Fibroblast of upper back skin (primary cell): ENCODE data around the gene HAUS1.
"Not testable (repeated sequence)": the region's sequence is repeated elsewhere in the genome, so short reads cannot be mapped to it uniquely, and the experiment has no call there.

Experiments
- DNase-seq: peaks from one replicate; pipeline ENCODE4 v3.0.0-alpha.2; 2013

HAUS1 gene, protein sequence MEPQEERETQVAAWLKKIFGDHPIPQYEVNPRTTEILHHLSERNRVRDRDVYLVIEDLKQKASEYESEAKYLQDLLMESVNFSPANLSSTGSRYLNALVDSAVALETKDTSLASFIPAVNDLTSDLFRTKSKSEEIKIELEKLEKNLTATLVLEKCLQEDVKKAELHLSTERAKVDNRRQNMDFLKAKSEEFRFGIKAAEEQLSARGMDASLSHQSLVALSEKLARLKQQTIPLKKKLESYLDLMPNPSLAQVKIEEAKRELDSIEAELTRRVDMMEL

DNA sequence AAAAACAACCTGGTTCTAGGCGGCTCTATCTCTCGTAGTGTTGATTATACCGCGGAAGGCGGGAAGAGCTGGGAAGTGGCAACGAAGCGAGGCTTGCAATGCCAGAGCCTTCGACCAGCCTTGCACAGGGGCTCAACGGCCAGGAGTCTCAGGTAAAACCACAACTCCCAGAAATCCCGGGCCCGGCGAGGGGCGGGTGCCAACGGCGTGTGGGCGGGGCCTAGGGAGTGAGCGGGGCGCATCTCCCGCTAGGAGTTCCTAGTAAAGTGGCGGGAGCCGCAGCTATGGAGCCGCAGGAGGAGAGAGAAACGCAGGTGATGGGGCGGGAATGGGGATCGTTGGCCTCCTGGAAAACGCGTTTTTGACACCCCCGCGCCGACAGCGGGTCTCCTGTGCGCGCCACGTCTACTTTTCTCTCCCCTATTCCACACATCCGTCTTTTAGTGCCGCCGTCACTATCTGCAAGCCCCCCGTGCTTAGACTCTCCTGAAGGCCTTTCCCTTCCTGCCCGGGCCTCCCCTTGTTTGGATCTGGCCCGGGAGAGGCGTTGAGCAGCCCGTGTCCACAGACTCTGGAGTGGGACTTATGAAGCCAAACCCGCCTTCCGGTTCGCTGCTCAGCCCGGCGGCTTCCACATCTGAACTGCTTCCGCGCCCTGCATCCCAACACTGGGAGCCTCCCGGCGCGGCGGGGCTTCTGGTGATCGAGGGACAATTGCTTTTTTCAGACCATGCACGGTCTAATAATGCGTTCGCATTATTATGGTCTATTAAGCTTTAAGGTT lies at the start of gene HAUS1:
HAUS1 (plus strand) TSS at position 258 of the 784 bp plus-strand sequence; CDS start at position 285, 27 bp downstream.
- peak; percentile 85 for DNase-seq

DNA sequence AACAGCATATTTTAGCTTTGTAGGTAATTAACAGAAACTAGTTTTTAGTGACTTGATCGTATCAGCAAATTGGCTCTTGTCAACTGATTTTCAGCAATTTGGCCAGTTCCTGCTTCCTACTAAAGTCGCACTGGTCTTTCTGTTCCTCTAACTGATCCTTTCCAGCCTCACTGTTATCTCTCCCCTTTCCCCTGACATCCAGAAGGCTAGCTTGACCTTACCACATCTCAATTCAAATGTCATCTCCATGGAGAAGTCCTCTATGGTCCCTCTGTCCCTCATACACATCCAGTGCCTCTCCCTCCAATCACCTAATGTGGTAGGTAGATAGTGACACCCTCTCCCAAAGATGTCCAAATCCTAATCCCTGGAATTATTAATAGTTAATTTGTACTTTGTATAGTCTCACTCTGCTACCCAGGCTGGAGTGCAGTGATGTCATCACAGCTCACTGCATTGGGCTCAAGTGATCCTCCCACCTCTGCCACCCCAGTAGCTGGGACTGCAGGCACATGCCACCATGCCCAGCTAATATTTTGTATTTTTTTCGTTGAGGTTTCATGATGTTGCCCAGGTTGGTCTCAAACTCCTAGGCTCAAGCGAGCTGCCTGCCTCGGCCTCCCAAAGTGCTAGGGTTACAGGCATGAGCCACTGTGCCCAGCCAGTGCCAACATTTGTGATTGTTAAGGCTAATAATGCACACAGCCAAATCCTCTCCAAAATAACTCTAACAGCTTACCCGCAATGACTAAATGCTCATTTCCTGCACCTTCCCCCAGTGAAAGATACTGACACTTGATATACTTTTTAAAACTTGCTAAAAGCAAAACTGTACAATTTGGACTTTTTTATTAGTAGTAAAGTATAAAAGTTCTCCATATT lies 49.0 kb upstream of the HAUS1 start:
- no peak for DNase-seq

DNA sequence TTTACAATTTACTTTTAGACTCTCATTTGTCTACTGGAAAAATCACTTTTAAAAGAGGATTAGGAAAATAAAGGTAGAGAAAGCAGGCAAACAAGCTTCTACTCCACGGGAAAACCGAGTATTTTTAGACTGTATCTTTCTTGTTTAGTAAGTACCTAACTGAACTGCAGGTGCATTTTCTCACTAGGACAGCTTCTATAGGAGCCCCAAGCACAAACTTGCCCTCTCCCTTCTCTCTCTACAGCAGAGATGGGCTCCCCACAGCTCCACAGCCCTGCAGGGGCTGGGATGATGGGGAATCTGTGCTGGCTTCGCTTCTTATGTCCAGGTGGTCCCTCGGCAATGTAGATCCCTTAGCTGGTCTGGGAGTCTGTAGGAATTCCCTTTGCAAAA lies 48.4 kb upstream of the HAUS1 start:
- no peak for DNase-seq

DNA sequence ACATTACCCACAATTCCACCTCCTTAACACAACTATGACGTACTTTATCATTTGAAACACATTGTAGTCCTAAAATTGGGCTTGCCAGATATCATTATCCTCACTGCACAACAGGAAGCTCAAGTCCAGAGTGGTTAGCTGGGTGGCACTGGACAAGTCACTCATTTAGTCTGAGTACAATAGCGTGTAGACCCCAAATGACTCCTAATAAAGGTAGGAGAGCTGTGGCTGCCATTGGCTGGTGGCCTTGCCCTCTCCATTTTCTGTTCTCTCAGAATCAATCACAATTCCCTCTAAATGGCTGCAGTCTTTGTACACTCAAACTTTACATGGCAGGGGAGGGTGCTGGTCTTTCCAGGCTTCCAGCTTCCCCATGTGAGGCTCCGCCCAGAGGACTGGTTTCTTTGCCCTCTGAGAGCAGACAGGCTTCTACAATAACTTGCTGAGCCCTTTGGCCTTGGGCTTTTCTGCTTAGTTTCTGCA lies 43.8 kb upstream of the HAUS1 start:
- DNase-seq, result no peak

DNA sequence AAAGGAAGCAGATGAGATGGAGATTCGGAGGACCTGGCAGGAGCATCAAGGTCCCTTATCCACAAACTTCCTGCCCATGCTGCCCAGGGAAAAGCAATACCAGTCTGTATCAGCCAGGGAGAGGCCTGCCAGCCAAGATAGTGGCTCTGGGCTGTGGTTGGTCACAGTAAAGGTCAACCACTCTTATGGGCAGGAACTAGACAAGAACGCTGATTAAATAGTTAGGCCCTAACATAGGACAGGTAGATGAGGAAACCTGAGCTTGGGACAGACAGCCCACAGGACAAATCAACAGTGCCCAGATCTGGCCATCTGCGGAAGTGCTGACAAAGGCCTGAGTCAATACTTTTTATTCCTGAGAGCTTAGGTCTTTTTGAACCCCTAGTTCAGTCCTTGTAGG lies 42.8 kb upstream of the HAUS1 start:
- no peak for DNase-seq

DNA sequence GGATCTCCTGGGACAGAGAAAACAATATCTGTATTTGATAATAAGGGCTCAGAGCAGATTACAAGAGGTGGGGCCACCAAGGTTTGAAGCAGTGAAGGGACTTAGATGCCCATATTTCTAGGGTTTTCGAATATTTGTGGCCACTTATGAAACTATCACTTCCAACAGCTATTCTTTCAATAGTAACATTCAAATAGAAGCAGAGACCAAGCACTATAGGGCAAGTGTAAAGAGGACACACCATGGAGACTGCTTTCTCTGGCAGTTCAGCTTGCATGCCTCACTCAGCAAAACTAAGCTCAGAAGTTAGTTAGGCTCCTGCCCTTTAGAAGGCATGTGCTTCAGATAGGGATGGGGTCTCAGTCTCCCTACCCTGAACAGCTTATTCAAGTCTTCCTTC lies 42.4 kb upstream of the HAUS1 start:
- no peak for DNase-seq

DNA sequence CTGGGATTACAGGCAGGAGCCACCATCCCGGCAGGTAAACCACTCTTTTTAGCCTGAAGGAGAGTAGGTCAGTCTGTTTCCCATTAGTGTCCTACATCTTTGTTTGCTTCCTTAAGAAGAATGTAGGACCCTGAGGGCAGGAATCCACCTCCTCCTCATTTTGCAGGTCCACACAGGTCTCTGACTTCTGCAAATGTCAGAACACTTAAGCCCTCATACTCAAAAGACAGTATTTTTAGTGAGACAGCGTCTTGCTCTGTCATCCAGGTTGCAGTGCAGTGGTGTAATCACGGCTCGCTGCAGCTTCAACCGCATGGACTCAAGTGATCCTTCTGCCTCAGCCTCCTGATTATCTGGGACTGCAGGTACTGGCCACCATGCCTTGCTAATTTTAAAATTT lies 41.4 kb upstream of the HAUS1 start:
- no peak for DNase-seq

DNA sequence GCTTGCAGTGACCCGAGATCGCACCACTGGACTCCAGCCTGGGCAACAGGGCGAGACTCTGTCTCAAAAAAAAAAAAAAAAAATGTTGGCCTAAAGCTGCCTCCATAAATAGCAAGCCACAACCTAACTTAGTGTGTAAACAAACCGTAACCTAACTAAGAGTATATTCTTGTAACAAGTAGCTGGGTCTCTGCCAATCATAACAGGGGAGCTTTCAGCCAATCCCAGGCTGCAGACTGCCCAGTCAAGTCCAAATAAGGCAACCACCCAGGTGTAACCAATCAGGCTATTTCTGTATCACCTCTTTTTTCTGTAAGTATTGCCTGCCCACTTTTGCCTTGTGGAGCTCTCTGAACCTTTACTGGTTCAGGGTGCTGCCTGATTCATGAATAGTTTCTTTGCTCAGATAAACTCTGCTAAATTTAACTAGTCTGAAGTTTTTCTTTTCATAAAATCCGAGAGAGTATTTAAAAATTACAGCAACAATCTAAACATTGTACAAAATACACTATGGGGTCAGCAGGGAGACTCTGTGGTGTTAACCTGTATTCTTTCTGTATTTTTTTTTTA lies 36.7 kb upstream of the HAUS1 start:
- no peak for DNase-seq

DNA sequence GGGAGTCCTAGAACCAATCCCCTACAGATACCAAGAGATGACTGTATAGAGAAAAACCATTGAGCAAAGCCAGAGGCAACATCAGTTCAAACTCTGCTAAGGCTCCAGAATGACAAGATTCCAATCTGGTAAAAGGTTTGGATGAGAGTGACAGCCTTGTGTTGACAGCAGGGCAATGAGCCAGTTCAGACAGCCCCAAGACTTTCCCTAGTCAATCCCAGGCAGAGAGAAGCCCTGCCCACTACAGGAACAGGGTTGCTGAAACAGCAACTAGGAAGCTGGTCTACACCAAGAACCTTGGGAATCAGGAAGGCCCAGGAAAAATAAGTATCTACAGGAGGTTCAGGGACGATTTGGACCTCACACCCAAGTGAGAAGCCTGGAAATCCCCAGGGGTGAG lies 35.4 kb upstream of the HAUS1 start:
- DNase-seq, result no peak

DNA sequence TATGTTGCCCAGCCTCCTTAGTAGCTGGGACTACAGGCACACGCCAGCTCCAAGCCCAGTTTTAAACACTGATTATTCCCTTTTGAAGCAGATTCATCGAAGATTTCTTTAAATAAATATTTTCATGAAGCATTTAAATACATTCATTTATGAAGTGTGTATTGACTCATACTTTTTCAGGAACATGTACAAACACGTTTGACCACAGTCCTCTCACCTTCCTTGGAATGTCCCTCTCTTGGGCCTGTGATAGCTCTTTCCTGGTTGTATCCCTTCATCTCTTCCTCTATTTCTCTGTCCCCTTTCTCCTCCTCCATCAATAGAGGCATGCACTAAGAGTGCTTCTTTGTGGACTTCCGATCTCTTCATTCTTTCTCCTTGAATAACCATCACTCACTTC lies 34.7 kb upstream of the HAUS1 start:
- no peak for DNase-seq

DNA sequence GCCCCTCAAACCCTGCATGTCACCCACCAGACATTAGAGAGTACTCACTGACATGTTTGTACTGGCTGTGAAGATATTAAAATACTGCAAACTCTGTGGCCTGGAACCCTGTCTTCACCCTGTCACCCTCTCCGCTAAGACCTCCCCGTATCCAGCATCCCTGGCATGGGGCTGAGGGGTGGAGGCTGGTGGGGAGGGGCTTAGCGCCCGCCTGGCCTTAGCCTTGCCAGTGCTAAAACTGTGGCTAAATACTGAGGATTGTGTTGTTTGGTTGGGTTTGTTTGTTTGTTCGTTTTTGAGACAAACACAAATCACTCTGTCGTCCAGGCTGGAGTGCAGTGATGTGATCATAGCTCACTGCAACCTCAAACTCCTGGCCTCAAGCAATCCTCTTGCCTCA lies 34.0 kb upstream of the HAUS1 start:
- DNase-seq, result no peak

DNA sequence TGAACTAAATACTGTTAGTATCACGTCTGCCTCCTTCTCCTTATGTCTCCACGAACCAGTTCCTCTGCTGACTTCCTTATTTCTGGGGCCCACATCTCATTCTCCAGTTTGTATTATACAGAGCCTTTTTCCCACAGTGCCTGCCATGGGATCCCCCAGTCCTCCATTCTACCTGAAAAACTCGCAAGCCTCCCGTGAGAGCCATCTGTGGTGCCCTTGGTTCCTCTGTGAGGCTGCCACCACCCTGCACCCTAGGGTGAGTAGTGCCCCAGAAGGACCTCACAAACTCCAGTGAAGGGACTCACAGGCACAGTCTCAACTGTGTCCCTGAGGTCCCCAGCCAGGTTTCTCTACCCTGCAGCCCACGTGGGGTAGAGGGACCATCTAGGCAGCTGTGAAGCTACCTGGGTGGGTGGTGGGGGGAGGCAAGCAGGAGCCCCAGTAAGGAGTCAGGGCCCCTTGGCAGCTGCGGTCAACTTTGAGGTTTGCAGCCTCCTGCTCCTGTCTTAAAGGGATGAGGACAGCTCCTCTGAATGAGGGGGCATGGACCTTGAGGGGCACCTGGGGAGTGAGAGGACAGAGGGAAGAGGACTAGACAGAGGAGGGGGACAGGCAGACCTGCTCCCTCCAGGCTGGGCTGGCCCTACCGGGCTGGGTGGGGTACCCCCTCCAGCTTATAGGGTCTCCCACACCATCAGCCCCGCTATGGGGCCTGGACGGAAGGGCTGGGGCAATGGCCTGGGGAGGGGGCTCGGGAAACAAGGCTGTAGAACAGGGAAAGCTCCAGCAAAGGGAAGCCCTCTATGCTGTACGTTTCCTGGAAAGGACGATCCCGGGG lies 33.2 kb upstream of the HAUS1 start:
- DNase-seq, result no peak

DNA sequence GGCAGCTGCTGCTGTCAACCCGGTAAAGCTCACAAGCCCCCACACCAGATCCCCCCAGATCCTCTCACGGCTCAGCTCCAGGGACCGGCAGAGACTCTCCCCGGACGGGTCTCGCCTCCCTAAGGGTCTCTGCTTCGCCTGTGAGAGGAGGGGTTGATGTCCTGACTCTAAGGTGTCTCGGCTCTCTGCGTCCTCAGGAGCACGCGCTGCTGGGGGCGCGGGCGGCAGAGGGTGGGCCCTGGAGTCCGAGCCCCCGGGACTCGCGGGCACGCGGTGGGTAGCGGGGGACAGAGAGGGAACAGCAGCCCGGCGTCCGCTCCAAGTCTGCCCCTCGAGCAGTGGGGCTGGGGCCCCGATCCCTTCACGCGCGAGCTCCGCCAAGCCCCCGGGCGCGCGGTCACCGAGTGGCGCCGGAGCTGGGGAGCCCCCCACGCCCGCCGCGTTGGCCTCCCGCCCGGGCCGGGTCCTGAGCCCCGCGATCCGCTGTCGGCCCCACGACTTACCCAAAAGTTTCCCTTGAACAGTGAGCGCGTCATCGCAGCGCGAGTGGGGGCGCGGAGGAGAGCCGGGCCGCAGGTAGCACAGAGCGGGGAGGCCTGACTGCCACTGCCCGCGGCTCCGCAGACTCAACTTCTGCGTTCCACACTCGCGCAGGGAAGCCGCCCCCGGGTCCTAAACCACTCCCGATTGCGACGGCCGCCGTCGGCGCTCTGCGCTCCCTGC lies 32.4 kb upstream of the HAUS1 start, which contains the start of gene PSTPIP2:
PSTPIP2 (minus strand) TSS at position 608 of the 723 bp plus-strand sequence; CDS start at position 536, 72 bp downstream.
- peak; percentile 62 for DNase-seq

DNA sequence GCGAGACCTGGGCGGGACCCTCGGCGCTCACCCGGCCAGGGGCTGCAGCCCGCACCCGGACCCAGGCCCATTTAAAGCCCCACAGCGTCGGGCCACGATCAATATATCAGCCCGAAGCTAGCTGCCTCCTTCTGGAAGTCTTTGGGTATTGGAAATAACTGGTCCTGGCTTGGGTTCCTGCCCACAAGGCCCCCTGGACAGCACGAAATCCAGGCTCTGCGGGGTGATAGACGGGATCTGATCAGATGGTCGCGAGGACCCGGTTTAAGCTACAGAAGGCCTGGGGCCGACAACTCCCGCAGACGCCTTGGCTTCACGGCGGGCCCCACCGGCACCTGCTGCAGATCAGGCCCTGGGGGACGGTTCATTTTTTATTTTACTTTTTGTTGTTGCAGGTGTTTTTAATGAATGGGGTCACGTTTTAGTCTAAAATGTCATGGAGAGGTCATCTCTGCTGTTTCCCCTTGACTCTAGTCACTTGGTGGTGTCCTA lies 31.8 kb upstream of the HAUS1 start:
- DNase-seq, result no peak

DNA sequence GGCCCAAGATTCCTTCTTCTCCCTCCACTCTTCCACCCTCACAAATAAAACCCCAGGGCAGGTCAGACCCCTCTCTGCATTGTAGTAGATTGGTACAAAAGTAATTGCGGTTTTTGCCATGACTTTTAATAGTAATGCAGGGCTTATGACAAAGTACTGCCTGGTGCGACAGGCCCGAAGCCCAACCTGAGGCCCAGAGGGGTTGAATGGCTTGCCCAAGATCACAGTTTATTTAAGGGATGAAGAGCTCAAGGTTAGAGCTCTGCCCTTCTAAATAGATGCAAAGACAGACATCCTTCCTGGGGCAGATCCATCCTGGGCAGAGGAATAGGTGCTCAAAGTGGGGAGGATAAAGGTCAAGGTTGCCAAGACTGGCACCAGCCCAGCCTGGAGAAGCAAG lies 31.2 kb upstream of the HAUS1 start:
- no peak for DNase-seq

DNA sequence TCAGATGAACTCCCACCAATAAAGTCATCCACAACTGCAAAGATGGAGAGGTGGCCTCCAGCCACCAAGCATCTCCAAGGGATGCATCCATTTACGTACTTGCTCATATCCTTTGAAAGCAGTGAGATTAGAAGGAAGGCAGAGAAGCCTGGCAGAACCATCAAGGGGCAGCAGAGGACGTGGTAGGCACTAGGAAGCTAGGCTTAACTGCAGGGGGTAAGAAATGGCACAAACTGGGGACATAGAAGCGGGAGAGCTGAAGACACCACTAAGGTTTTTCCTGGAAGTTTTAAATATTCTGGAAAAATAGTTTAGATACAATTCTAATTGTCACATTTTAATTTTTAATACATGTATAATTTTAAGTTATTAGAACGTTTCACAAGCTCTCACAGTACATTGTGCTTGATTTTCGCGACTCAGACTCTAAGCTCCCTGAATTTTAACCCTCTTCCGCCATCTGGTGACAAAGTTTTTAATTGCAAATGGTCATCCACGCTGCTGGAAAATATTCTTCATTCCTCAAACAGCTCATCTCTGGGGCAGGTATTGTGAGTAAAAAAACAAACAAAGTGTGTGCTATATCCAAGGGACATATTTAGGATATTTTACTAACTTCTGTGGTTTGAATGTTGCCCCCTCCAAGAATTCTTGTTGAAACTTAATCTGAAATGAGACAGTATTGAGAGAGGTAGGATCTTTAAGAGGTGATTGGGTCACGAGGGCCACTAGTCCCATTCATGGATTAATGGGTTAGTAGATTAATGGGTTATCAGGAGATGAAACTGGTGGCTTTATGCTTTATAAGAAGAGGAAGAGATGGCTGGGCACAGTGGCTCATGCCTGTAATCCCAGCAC lies 30.5 kb upstream of the HAUS1 start:
- DNase-seq, result peak; percentile 71

DNA sequence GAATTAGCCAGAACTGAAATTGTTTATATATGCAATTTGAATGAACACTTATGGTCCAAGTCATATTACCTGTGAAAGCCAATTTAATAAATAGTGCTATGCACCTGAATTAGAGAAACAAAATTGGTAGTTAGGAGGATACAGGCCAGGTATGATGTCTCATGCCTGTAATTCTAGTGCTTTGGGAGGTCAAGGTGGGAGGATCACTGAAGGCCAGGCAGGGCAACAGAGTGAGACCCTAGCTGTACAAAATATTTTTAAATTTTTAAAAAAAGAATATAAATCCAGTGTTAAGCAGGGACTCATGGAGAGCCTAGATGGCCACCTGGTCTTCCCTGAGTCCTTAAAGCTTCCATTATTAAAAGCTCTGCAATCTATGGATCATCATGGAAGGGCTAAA lies 24.8 kb upstream of the HAUS1 start:
- DNase-seq, result no peak

DNA sequence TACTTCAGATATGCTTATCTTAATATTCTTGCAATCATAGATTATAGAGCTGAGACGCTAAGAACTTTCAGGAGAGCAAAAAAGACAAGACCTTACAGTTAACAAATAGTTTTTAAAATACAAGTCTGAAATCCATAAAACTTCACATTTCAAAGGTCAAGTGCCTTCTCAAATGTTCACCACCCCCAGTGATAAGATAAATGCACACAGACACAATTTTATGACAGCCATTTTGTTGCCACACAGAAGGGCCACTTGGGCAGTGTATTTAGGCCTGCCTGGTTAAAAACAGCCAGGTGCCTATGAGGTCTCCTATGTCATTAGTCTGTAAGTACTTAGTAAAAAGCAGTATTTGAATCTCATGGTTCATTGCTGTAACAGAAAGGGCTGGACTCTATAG lies 24.0 kb upstream of the HAUS1 start:
- no peak for DNase-seq

DNA sequence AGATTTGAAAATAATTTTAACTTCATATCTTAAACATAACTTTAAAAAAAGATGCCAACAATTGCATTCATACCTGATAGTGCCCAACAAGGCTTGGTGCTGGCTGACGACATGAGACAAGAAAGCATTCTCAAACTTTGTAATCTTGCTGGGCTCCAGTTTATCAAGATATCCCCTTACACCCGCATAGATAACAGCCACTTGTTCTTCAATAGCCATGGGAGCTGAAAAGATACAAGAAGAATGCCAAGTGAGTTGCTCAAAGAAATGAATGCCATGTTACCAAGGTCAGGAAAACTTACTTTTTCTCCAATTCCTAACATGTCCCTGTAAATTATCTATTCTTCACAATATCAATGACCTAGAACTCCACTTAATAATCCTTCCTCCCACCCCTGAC lies 19.8 kb upstream of the HAUS1 start:
- DNase-seq, result no peak

DNA sequence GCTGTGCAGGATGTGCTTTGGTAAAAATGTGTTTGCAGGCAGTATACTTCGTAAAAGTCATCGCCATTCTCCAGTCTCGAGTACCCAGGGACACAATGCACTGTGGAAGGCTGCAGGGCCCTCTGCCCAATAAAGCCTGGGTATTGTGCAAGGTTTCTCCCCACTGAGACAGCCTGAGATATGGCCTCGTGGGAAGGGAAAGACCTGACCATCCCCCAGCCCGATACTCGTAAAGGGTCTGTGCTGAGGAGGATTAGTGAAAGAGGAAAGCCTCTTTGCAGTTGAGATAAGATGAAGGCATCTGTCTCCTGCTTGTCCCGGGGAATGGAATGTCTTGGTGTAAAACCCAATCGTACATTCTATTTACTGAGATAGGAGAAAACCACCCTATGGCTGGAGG lies 15.7 kb upstream of the HAUS1 start:
- not testable (repeated sequence) for DNase-seq
